Measurements from ENCODE around the gene ARF1. TPM values are rescaled to one million over a fixed set of nuclear protein-coding genes. Genes with fewer than 3 reads are reported as not detected.

Gene ARF1
- total RNA-seq, 1 donor from 2014 or later = 447 TPM

DNA sequence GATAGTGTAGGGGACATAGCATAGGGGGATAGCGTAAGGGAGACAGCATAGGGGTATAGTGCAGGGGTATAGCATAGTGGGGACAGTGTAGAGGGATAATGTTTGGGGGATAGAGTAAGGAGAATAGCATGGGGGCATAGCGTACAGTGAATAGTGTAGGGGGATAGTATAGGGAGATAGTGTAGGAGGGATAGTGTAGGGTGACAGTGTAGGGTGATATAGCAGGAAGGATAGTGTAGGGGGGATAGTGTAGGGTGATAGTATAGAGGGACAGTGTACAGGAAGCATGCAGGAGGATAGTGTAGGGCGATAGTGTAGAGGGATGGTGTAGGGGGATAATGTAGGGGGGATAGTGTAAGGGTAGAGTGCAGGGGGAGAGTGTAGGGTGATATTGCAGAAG, 11.7 kb upstream of the ARF1 start:
- H3K36me3 ChIP-seq = no peaks in the 10 kb centered on the region
- no peak for DNase-seq (ENCODE audit: low spot score in 2 of 2)
- TF ChIP-seq, protein P1, sequence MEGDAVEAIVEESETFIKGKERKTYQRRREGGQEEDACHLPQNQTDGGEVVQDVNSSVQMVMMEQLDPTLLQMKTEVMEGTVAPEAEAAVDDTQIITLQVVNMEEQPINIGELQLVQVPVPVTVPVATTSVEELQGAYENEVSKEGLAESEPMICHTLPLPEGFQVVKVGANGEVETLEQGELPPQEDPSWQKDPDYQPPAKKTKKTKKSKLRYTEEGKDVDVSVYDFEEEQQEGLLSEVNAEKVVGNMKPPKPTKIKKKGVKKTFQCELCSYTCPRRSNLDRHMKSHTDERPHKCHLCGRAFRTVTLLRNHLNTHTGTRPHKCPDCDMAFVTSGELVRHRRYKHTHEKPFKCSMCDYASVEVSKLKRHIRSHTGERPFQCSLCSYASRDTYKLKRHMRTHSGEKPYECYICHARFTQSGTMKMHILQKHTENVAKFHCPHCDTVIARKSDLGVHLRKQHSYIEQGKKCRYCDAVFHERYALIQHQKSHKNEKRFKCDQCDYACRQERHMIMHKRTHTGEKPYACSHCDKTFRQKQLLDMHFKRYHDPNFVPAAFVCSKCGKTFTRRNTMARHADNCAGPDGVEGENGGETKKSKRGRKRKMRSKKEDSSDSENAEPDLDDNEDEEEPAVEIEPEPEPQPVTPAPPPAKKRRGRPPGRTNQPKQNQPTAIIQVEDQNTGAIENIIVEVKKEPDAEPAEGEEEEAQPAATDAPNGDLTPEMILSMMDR (IDR thresholded peaks at IDR 0.05) = no peak
- H3K9me3 ChIP-seq = no peaks in the 10 kb centered on the region
- no peak overlapping the region for H3K27ac ChIP-seq
- H3K4me1 ChIP-seq = no peaks in the 10 kb centered on the region
- no peaks in the 10 kb centered on the region for H3K27me3 ChIP-seq
- intact Hi-C loops (cut with DNase I) = no loop called here
- no peak overlapping the region for H3K4me3 ChIP-seq

DNA sequence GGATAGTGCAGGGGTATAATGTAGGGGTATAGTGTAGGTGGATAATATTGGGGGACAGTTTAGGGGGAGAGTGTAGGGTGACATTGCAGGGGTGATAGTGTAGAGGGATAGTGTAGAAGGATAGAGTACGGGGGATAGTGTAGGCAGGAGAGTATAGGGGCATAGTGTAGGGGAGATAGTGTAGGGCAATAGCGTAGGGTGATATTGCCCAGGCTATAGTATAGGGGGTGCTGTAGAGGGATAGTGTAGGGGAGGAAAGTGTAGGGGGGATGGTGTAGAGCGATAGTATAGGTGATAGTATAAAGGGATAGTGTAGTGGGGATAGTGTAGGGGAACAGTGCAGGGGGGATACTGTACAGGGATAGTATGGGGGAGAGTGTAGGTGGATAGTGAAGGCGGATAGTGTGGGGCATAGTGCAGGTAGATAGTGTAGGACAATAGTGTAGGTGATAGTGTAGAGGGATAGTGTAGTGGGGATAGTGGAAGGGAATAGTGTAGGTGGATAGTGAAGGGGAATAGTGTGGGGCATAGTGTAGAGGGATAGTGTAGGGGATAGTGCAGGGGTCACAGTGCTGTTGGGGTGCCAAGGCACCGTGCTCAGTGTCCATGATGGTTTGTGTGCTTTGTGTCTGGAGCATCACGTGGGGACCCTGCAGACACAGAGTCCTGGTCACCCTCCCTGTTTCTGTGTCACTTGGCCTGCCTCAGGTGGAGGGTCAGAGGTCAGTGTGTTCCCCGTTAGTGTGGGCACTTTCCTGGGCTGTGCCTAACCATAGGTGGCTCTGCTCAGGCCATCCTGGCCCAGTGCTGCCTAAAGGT, 10.5 kb upstream of the ARF1 start:
- Histone ChIP-seq H3K27me3 (no peaks in the 10 kb centered on the region), H3K36me3 (no peaks in the 10 kb centered on the region), H3K27ac (no peak overlapping the region), H3K4me3 (no peak overlapping the region), H3K4me1 (no peaks in the 10 kb centered on the region), H3K9me3 (no peaks in the 10 kb centered on the region)
- intact Hi-C loops (cut with DNase I) = no loop called here
- DNase-seq (ENCODE audit: low spot score in 2 of 2) = no peak
- TF ChIP-seq, protein P1 (IDR thresholded peaks at IDR 0.05) = no peak

DNA sequence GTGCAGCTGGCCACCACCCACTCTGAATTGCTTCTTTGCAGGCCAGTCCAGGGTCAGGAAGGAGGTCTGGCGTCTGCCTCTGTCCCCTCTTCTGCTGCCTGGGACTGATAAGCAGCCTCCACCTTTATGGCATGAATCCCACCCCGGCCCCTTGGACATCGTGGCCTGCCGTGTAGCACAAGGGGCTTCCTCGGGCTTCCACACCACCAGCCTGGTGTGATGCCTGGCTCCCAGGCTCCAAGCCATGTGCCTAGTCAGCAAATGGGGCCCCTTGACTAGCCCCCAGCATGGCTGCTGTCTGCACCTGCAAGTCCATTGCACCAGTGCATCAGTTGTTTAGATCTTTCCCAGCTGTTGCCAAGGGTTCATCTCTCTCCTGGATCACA, 9.9 kb upstream of the ARF1 start:
- Histone ChIP-seq H3K27me3 (no peaks in the 10 kb centered on the region), H3K4me1 (no peaks in the 10 kb centered on the region), H3K36me3 (no peaks in the 10 kb centered on the region), H3K27ac (no peak overlapping the region), H3K9me3 (no peaks in the 10 kb centered on the region), H3K4me3 (no peak overlapping the region)
- TF ChIP-seq, protein P1 (IDR thresholded peaks at IDR 0.05) = no peak
- intact Hi-C loops (cut with DNase I) = no loop called here
- peak in 1 of 2 donors; percentile 58 for DNase-seq (ENCODE audit: low spot score in 2 of 2)

DNA sequence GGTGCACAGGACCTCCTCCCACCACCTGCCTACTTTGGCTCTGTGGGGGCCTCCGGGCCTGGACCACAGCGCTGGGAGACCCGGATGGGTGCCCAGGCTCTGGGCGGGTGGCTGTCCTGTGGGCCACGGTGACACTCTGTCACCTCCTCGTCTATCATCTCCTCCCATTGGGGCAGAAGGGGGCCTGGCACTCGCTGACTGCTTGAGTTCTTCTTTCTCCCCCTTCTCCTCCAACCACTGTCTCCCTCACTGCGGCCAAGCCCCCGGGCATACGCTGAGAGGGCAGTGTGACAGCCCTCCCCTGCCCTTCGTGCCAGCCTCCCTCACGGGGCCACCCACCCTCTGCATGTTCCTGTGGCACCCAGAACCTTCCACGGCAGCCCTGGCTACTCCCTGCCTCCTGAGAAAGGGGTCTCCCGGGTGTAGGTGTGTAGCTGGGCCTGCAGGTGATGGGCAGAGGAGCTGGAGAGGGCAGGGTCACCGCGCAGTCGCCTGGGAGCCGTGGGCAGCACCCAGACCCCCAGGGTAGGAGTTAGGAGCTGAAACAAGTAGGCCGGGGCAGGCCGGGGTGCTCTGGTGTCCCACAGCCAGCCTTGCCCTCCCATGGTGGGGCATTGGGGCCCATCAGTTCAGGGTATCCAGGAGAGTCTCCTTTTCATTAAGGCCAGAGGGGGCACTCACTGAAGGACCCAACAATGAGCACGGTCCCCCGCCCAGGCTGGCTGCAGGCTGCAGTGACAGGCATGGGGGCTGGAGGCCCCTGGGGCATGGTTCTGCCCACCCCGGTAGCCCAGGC, 9.2 kb upstream of the ARF1 start:
- peak in 1 of 2 donors; percentile 62 for DNase-seq (ENCODE audit: low spot score in 2 of 2)
- H3K36me3 ChIP-seq = no peaks in the 10 kb centered on the region
- TF ChIP-seq, protein P1 (IDR thresholded peaks at IDR 0.05) = no peak
- H3K9me3 ChIP-seq = no peaks in the 10 kb centered on the region
- no peaks in the 10 kb centered on the region for H3K4me1 ChIP-seq
- H3K27ac ChIP-seq = no peak overlapping the region
- H3K27me3 ChIP-seq = no peaks in the 10 kb centered on the region
- H3K4me3 ChIP-seq = no peak overlapping the region
- intact Hi-C loops (cut with DNase I) = no loop called here

DNA sequence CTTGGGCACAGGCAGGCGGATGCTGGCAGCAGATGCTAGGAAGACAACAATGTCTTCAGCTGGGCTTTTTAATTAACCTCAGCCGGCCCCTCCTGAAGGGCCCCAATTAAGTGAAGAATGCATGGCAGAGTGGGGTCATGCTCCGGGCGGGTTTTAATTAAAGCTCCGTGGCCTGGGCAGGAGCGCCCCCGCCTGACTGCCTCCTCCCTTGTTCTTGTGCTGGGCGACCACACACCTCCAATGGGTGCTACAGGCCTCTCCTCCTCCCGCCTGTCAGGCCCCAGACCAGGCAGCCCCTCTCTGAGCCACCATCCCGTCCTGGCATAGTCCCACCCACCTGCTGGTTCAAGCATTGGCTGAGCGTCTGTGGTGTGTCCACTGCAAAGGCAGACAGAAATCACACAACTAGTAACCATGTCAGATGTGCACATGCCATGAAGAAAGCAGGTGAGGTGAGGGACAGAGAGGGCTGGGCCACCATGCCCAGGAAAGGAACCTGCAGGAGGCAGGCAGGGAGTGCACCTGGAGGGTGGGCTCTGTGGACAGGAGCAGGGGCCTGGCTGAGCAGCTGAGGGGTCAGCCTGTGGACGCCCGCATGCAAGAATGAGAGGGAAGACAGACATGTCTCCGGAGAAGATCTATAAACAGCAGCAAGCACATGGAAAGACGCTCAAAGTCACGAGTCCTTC, 8.5 kb upstream of the ARF1 start:
- no peaks in the 10 kb centered on the region for H3K4me1 ChIP-seq
- intact Hi-C loops (cut with DNase I) = no loop called here

More for the DNA sequence above, 8.5 kb upstream of the ARF1 start:
- TF ChIP-seq, protein P1 (IDR thresholded peaks at IDR 0.05) = no peak
- Histone ChIP-seq H3K36me3 (no peaks in the 10 kb centered on the region), H3K4me3 (no peak overlapping the region), H3K27ac (no peak overlapping the region), H3K9me3 (no peaks in the 10 kb centered on the region), H3K27me3 (no peaks in the 10 kb centered on the region)
- peak in 1 of 2 donors; percentile 60 for DNase-seq (ENCODE audit: low spot score in 2 of 2)
